IPS-18a (cell line): ENCODE data around the gene SDF2.

Experiments used
- H3K27ac ChIP-seq: one replicate; pipeline ENCODE4 v1.5.1; 2013; ENCODE audit warnings: low read length
- H3K27me3 ChIP-seq: one replicate; pipeline ENCODE4 v1.6.1; 2013; ENCODE audit warnings: mild to moderate bottlenecking, low read length; ENCODE audit not compliant: control insufficient read depth, insufficient read depth
- H3K36me3 ChIP-seq: one replicate; pipeline ENCODE4 v1.6.1; 2013; ENCODE audit warnings: low read depth, low read length; ENCODE audit not compliant: control insufficient read depth
- H3K4me1 ChIP-seq: one replicate; pipeline ENCODE4 v1.6.1; 2013; ENCODE audit warnings: low read depth, low read length; ENCODE audit not compliant: control insufficient read depth
- H3K4me3 ChIP-seq: one replicate; pipeline ENCODE4 v1.5.1; 2013; ENCODE audit warnings: low read length
- H3K9ac ChIP-seq: one replicate; pipeline ENCODE4 v1.6.1; 2013; ENCODE audit warnings: mild to moderate bottlenecking, low read length, moderate library complexity
- H3K9me3 ChIP-seq: one replicate; pipeline ENCODE4 v1.6.1; 2013; ENCODE audit warnings: low read depth, low read length; ENCODE audit not compliant: control insufficient read depth

The SDF2 gene

DNA sequence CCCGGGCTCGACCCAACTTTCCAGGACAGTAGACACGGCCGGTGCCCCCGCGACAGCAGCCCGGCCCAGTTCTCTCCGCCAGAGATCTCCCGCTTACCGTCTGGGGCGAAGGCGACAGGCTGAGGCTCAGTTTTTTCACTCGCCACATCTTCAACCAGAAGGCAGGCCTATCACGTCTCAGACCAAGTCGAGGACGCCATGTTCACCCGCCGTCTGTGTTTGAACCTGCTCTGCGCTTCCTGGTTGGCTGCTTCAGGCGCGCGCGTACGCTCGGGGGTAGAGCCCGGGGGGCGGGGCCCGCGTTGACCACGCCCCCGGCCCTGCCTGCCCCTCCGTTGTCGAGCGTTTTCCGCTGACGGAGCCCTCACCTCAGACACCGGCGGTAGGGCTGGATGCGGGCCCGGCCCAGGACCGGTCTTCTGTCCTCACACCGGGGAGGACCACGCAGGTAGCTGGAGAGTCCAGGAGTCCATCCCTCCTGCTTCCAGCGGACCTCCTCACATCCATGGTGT, 62.9 kb downstream of the SDF2 start, which contains the start of gene SPAG5:
Gene SPAG5 (minus strand): TSS at position 227 of the 512 bp plus-strand sequence. CDS start 79 bp downstream, at position 148.
- H3K9ac ChIP-seq, result peak within 1 kb of the TSS; percentile 84
- H3K4me1 ChIP-seq, result peaks cover 3% of the 10 kb centered on the region
- peak within 1 kb of the TSS; percentile 68 for H3K4me3 ChIP-seq
- H3K27me3 ChIP-seq, result no peaks in the 10 kb centered on the region
- H3K9me3 ChIP-seq, result no peaks in the 10 kb centered on the region
- H3K36me3 ChIP-seq, result no peaks in the 10 kb centered on the region
- H3K27ac ChIP-seq, result peak within 1 kb of the TSS; percentile 36

- Histone ChIP-seq H3K9me3 (no peaks in the 10 kb centered on the region), H3K27ac (peak overlapping the region; percentile 36), H3K9ac (peak overlapping the region; percentile 84), H3K27me3 (no peaks in the 10 kb centered on the region), H3K4me1 (peaks cover 3% of the 10 kb centered on the region), H3K4me3 (peak overlapping the region; percentile 68), H3K36me3 (peaks cover under 1% of the 10 kb centered on the region)
Measured at GRCh38 chr17:28598389-28598788, 63.3 kb downstream of the SDF2 start.
